Panc1 (cell line): ENCODE measurements around the gene MX1. TPM values are rescaled to one million over a fixed set of nuclear protein-coding genes. Genes with fewer than 3 reads are reported as not detected.

Experiments used
- ATAC-seq: fragments of 200-7000 bp; cut with Tn5 transposase; 2 replicates; pipeline ENCODE4 v1.9.1; 2020; ENCODE audit warnings: mild to moderate bottlenecking, moderate library complexity
- BruUV-seq: library from RNA; stranded (reverse); fragments of 400-500 nt; replicated peaks from 2 replicates; lab custom pipeline; 2021; lab: Mats Ljungman, UMichigan
- CTCF ChIA-PET: fragments of 300-600 bp; sonication (Branson Sonifier 250); formaldehyde crosslinking; loops from one replicate; lab custom pipeline; 2022; ENCODE audit warnings: antibody characterized with exemption; lab: Charles Lee
- POLR2A ChIA-PET: fragments of 300-600 bp; sonication (Branson Sonifier 250); formaldehyde crosslinking; loops from one replicate; lab custom pipeline; 2022; ENCODE audit warnings: antibody characterized with exemption; lab: Charles Lee
- DNase-seq: peaks from one replicate; pipeline ENCODE4 v3.0.0-alpha.2; 2010; ENCODE audit warnings: low read depth, low spot score
- H3K27ac ChIP-seq: 2 replicates; pipeline ENCODE4 v1.5.1; 2011; ENCODE audit warnings: mild to moderate bottlenecking, low read length, inconsistent platforms
- H3K27me3 ChIP-seq: fragments of 200-500 bp; sonication (Bioruptor generic); 2 replicates; pipeline ENCODE4 v1.6.0; 2014; ENCODE audit warnings: low read length, inconsistent platforms; ENCODE audit not compliant: control insufficient read depth, insufficient read depth
- H3K36me3 ChIP-seq: fragments of 200-500 bp; sonication (Bioruptor generic); 2 replicates; pipeline ENCODE4 v1.5.1; 2014; ENCODE audit warnings: inconsistent platforms, mild to moderate bottlenecking, low read length, moderate library complexity; ENCODE audit not compliant: control insufficient read depth, insufficient read depth
- H3K4me1 ChIP-seq: 2 replicates; pipeline ENCODE4 v1.5.1; 2011; ENCODE audit warnings: inconsistent platforms, mild to moderate bottlenecking, low read length, moderate library complexity; ENCODE audit not compliant: control insufficient read depth, insufficient read depth
- H3K4me3 ChIP-seq, 2 experiments: 2 replicates each; pipeline ENCODE4 v1.5.1; 2011 to 2012; ENCODE audit warnings: low read depth in 2 of 2, low read length in 2 of 2, mild to moderate bottlenecking in 2 of 2, inconsistent platforms in 1 of 2, moderate library complexity in 1 of 2
- H3K9me3 ChIP-seq: fragments of 200-500 bp; sonication (Bioruptor generic); 2 replicates; pipeline ENCODE4 v1.5.1; 2014; ENCODE audit warnings: low read depth, mild to moderate bottlenecking, inconsistent platforms, low read length, moderate library complexity; ENCODE audit not compliant: control insufficient read depth, insufficient read depth
- POLR2AphosphoS5 ChIP-seq: IDR thresholded peaks from 2 replicates; pipeline ENCODE4 v1.6.1; 2012; ENCODE audit warnings: mild to moderate bottlenecking, low read depth, low read length, moderate library complexity
- SIN3A ChIP-seq: IDR thresholded peaks from 2 replicates; pipeline ENCODE4 v1.6.1; 2012; ENCODE audit warnings: low read depth, mild to moderate bottlenecking, low read length, moderate library complexity, borderline replicate concordance; ENCODE audit not compliant: insufficient read depth
- TCF7L2 ChIP-seq: IDR thresholded peaks from 2 replicates; pipeline ENCODE4 v1.6.1; 2011; ENCODE audit warnings: mild to moderate bottlenecking, low read depth, low read length, inconsistent platforms
- in situ Hi-C: cut with HindIII; loops from 2 replicates; pipeline ENCODE4 v1.10.0; 2016; ENCODE audit warnings: low sequenced_read_pairs, low pct_unique_long_range_greater_than_20kb
- intact Hi-C: fragments of 100-400 bp; cut with micrococcal nuclease; formaldehyde crosslinking; loops from one replicate; pipeline ENCODE4 v1.10.0; 2022; ENCODE audit not compliant: unreplicated experiment
- total RNA-seq: library from RNA; stranded (reverse); gene quantifications from one replicate; pipeline ENCODE4 v1.2.1, GENCODE V29; 2021; ENCODE audit not compliant: unreplicated experiment
- TF ChIP-seq, protein P1 (sequence below): fragments of 450-650 bp; IDR thresholded peaks from 2 replicates; pipeline ENCODE4 v1.5.1; 2017; ENCODE audit warnings: mild to moderate bottlenecking
- TF ChIP-seq, protein P2 (sequence below), 2 experiments: IDR thresholded peaks; 2 replicates each; pipeline ENCODE4 v1.6.1; 2011 to 2012; ENCODE audit warnings: low read depth in 2 of 2, control low read depth in 1 of 2, low read length in 1 of 2, mild to moderate bottlenecking in 1 of 2, moderate library complexity in 1 of 2; ENCODE audit not compliant: insufficient read depth in 1 of 2

Gene MX1
- total RNA-seq, 1 experiment from 2014 or later: 7.8 TPM

DNA sequence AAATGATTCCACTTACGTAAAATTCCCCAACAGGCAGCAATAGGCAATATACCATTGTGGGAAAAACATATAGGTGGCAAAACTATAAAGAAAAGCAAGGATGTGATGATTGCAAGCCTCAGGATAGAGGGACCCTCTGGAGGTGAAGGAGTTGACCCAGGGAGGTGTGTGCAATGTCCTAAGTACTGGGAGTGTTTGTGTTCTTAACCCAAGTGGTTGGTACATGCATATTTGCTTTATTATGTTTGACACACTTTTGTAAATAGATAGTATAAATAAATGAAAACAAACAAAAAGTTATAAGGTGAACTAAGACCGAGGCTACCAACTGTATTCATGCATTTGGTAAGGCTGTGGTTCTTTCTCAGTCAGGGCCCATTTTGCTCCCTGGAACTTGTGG lies 7.5 kb downstream of the MX1 start:
- Histone ChIP-seq H3K4me1 (no peaks in the 10 kb centered on the region), H3K27me3 (no peaks in the 10 kb centered on the region), H3K27ac (no peak overlapping the region), H3K36me3 (no peaks in the 10 kb centered on the region), H3K4me3 (no peak overlapping the region), H3K9me3 (no peaks in the 10 kb centered on the region)
- in situ Hi-C loops (no loop called here), intact Hi-C loops (no loop called here)
- ChIA-PET CTCF (no interaction called here), POLR2A (no interaction called here)
- BruUV-seq: no TSS peak
- ATAC-seq: no peak
- no peak for DNase-seq
- TF ChIP-seq POLR2AphosphoS5 (no peak), TCF7L2 (no peak), SIN3A (no peak)
- TF ChIP-seq, protein P1, sequence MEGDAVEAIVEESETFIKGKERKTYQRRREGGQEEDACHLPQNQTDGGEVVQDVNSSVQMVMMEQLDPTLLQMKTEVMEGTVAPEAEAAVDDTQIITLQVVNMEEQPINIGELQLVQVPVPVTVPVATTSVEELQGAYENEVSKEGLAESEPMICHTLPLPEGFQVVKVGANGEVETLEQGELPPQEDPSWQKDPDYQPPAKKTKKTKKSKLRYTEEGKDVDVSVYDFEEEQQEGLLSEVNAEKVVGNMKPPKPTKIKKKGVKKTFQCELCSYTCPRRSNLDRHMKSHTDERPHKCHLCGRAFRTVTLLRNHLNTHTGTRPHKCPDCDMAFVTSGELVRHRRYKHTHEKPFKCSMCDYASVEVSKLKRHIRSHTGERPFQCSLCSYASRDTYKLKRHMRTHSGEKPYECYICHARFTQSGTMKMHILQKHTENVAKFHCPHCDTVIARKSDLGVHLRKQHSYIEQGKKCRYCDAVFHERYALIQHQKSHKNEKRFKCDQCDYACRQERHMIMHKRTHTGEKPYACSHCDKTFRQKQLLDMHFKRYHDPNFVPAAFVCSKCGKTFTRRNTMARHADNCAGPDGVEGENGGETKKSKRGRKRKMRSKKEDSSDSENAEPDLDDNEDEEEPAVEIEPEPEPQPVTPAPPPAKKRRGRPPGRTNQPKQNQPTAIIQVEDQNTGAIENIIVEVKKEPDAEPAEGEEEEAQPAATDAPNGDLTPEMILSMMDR: no peak
- TF ChIP-seq, protein P2, sequence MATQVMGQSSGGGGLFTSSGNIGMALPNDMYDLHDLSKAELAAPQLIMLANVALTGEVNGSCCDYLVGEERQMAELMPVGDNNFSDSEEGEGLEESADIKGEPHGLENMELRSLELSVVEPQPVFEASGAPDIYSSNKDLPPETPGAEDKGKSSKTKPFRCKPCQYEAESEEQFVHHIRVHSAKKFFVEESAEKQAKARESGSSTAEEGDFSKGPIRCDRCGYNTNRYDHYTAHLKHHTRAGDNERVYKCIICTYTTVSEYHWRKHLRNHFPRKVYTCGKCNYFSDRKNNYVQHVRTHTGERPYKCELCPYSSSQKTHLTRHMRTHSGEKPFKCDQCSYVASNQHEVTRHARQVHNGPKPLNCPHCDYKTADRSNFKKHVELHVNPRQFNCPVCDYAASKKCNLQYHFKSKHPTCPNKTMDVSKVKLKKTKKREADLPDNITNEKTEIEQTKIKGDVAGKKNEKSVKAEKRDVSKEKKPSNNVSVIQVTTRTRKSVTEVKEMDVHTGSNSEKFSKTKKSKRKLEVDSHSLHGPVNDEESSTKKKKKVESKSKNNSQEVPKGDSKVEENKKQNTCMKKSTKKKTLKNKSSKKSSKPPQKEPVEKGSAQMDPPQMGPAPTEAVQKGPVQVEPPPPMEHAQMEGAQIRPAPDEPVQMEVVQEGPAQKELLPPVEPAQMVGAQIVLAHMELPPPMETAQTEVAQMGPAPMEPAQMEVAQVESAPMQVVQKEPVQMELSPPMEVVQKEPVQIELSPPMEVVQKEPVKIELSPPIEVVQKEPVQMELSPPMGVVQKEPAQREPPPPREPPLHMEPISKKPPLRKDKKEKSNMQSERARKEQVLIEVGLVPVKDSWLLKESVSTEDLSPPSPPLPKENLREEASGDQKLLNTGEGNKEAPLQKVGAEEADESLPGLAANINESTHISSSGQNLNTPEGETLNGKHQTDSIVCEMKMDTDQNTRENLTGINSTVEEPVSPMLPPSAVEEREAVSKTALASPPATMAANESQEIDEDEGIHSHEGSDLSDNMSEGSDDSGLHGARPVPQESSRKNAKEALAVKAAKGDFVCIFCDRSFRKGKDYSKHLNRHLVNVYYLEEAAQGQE (IDR thresholded peaks at IDR 0.05; ENCODE audit: insufficient read depth in 1 of 2, low read depth in 2 of 2, low read length in 1 of 2): no peak

DNA sequence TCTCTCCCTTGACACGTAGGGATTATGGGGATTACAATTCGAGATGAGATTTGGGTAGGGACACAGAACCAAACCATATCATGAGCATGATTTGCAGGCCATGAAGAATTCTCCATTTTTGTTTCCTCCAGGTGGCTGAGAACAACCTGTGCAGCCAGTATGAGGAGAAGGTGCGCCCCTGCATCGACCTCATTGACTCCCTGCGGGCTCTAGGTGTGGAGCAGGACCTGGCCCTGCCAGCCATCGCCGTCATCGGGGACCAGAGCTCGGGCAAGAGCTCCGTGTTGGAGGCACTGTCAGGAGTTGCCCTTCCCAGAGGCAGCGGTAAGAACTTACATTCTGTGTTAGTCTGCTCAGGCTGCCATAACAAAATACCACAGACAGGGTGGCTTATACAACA lies 9.7 kb downstream of the MX1 start:
- DNase-seq (no peak), ATAC-seq (no peak)
- intact Hi-C loops (no loop called here), in situ Hi-C loops (no loop called here)
- no peak overlapping the region for H3K27ac ChIP-seq
- no peak overlapping the region for H3K4me3 ChIP-seq
- no peaks in the 10 kb centered on the region for H3K9me3 ChIP-seq
- H3K27me3 ChIP-seq: no peaks in the 10 kb centered on the region
- H3K4me1 ChIP-seq: no peaks in the 10 kb centered on the region
- ChIA-PET POLR2A (no interaction called here), CTCF (no interaction called here)
- no peaks in the 10 kb centered on the region for H3K36me3 ChIP-seq
- BruUV-seq: no TSS peak
- TF ChIP-seq SIN3A (no peak), POLR2AphosphoS5 (no peak)
- TF ChIP-seq, protein P1: no peak
